DND-41 (cell line): ENCODE data around the gene HRAS.

Experiments used
- CTCF ChIP-seq: IDR thresholded peaks from 2 replicates; pipeline ENCODE4 v1.5.1; 2012; ENCODE audit warnings: borderline replicate concordance, low read length, moderate library complexity, mild to moderate bottlenecking; ENCODE audit not compliant: poor library complexity, severe bottlenecking; ENCODE audit errors: extremely low read depth
- EZH2 ChIP-seq: IDR thresholded peaks from 3 replicates; pipeline ENCODE4 v1.6.1; 2012; ENCODE audit warnings: borderline replicate concordance, low read depth, mild to moderate bottlenecking, moderate library complexity, low read length, inconsistent platforms; ENCODE audit not compliant: severe bottlenecking

GRCh38 chr11:534396-535209 is 773 bp downstream of the HRAS start:
- TF ChIP-seq CTCF = no peak
- no peak for TF ChIP-seq EZH2
